ENCODE results near the gene NCBP2.

GRCh38 chr3:196903740-196904139, 38.6 kb downstream of the NCBP2 start:
- TF ChIP-seq CTCF (conservative IDR thresholded peaks at IDR 0.05; ENCODE audit: low read depth, low read length): no peak
- TF ChIP-seq EZH2phosphoT487 (IDR thresholded peaks at IDR 0.05; ENCODE audit: borderline replicate concordance, low read length): no peak
